ENCODE data around the gene SERPINA1. TPM values are rescaled to one million over a fixed set of nuclear protein-coding genes. Genes with fewer than 3 reads are reported as not detected.

SERPINA1 gene
- total and polyA plus RNA-seq, 2 of the 13 experiments (the other 11 are each of a cell fraction or from before 2014, with no cell fraction given), result 3,266 to 11,015 TPM

GRCh38 chr14:94395888-94396574 is 7.6 kb upstream of the SERPINA1 start (continued):
- TF ChIP-seq HOXA3 (CRISPR knock-in tag; IDR thresholded peaks at IDR 0.05) (peak; percentile 89), AGO1 (IDR thresholded peaks at IDR 0.05; ENCODE audit: low read depth, low read length, poor library complexity, severe bottlenecking) (no peak), ZUFSP (CRISPR knock-in tag; IDR thresholded peaks at IDR 0.05; ENCODE audit: borderline replicate concordance) (no peak), TEAD3 (CRISPR knock-in tag; optimal IDR thresholded peaks at IDR 0.05; ENCODE audit: borderline replicate concordance) (peak; percentile 85), RBM22 (optimal IDR thresholded peaks at IDR 0.05; ENCODE audit: low read length) (no peak), SMC3 (IDR thresholded peaks at IDR 0.05; ENCODE audit: low read length) (peak; percentile 39), REST (IDR thresholded peaks at IDR 0.05; ENCODE audit: borderline replicate concordance in 1 of 2, low read depth in 1 of 2, low read length in 2 of 2) (peak in 1 of 2 experiments; percentile 62; a peak in 1 of 4 replicates), GMEB1 (CRISPR knock-in tag; IDR thresholded peaks at IDR 0.05; ENCODE audit: borderline replicate concordance) (peak; percentile 49; the same call in 1 of the 2 replicates), KLF15 (CRISPR knock-in tag; IDR thresholded peaks at IDR 0.05; ENCODE audit: borderline replicate concordance) (no peak), ETV5 (CRISPR knock-in tag; IDR thresholded peaks at IDR 0.05; ENCODE audit: borderline replicate concordance) (peak; percentile 84), POGZ (CRISPR knock-in tag; IDR thresholded peaks at IDR 0.05) (peak; percentile 30; the same call in 1 of the 2 replicates), ZNF569 (CRISPR knock-in tag; IDR thresholded peaks at IDR 0.05; ENCODE audit: borderline replicate concordance) (no peak), SRSF1 (optimal IDR thresholded peaks at IDR 0.05; ENCODE audit: low read depth, low read length) (no peak), KDM4B (CRISPR knock-in tag; IDR thresholded peaks at IDR 0.05) (peak; percentile 69), FOXC1 (CRISPR knock-in tag; IDR thresholded peaks at IDR 0.05; ENCODE audit: borderline replicate concordance) (no peak), CREM (IDR thresholded peaks at IDR 0.05) (peak; percentile 92), CREM (CRISPR knock-in tag; IDR thresholded peaks at IDR 0.05) (no peak), ZNF30 (CRISPR knock-in tag; IDR thresholded peaks at IDR 0.05) (no peak), TOE1 (CRISPR knock-in tag; IDR thresholded peaks at IDR 0.05) (0 out of 2 replicates have a peak, but pooled peaks have one; percentile 64)
